NK-92 treated with Interleukin-12 subunit alpha and Interleukin-12 subunit beta, amount 100 ng/mL, for 24 hours (cell line): ENCODE results near the gene TRMT11.
"Not testable (repeated sequence)": the region's sequence is repeated elsewhere in the genome, so short reads cannot be mapped to it uniquely, and the experiment has no call there.

Experiments used
- DNase-seq: peaks from one replicate; lab custom pipeline; 2025; lab: John Stamatoyannopoulos, UW

TRMT11 gene

DNA sequence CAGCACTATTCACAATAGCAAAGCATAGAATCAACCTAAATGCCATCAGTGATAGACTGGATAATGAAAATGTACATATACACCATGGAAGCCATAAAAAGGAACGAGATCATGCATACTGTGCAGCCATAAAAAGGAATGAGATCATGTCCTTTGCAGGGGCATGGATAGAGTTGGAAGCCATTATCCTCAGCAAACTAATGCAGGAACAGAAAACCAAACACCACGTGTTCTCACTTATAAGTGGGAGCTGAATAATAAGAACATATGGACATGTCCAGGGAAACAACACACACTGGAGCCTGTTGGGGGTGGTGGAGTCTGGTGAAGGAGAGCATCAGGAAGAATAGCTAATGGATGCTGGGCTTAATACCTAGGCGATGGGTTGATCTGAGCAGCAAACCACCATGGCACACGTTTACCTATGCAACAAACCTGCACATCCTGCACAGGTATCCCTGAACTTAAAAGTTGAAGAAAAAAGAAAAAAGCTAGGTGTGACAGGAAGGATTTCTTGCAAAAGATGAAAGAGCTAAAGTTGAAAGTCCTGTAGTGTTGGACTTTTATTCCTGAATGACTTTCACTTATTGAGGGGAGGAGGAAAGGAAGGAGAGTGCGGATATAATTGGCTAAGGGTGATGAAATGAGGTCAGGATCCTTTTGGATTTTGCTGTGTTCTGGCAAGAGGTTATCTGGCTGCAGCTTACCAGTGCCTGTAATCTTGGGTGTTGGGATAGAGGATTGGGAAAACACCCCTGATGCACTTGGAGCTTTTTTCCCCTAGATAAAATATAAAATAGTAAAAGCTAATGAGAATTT lies 8.5 kb downstream of the TRMT11 start:
- no peak for DNase-seq

DNA sequence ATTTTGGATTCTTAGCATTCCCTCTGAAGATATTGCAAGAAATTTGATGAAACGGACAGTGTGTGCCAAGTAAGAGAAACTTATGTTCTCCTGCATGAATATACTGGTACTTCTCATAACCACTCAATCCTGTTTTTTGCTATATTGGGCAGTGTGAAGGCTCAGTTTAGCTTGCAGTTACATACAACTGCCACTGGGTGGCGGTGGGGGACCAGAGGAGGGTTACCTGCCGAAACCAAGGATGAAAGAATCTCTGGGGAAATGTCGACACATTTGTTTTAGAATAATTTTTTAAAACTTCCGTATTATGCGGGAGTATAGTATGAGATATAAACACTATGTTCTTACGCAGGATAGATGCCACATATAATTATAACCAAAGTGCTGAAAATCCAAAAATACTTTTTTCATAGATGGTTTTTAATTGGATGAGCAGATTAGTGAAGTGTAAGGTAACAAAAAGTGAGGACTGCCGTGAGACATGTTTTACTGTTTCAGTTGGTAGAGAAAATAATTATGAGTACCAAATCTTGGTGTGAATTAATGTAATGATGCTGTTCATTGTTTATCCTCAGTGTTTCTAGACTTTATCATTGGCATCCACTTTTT lies 9.7 kb downstream of the TRMT11 start:
- DNase-seq, result peak; percentile 46

DNA sequence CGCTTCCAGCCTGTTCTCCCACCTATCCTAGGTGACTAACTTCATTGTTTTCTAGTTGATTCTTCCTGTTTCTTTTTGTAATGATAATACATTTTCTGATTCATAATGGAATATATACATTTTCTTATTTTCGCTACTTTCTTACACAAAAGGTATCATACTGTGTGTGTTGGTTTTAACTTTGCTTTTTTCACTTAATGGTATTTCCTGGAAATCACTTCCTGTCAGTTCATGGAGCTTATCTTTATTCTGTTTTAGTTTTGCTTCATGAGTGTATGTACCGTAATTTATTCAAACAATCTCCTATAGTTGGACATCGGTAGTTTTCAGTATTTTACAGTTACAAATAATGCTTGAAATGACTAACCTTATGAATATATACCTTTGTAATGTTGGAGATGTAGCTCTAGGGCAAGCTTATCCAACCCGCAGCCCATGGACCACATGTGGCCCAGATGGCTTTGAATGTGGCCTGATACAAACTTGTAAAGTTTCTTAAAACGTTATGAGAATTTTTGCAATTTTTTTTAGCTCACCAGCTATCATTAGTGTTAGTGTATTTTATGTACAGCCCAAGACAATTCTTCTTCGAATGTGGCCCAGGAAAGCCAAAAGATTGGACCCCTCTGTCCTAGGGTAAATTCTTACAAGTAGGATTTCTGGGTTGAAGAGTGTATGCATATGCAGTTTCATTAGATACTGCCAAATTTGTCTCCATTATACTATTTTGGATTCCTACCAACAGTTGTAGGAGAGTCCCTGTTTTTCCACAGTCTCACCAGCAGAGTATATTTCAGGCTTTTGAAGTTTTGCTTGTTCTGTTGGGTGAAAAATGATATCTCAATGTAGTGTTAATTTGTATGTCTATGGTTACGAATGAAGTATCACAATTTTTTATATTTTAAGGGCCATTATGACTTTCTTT lies 16.7 kb downstream of the TRMT11 start:
- DNase-seq, result no peak

- DNase-seq, result no peak
These were observed 21.5 kb downstream of the TRMT11 start for GRCh38 chr6:126007800-126008199.

DNA sequence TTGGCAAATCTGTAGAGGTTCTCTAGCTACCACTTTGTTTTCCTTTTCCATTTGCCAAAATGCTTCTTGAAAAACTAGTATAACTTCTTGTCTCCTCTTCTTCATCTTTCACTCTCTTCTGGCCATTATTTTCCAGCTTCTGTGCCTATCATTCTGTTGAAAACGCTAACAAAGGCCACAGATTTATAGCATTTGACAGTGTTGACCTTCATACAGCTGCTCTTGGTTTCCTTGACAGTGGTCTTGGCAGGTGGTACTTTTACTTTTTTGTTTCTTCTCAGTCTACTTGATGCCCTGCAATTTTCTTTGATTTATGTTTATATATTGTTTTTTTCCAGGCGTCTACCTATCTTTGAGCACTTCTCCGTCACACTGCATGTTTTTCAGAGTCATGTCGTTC lies 23.7 kb downstream of the TRMT11 start:
- DNase-seq, result no peak

DNA sequence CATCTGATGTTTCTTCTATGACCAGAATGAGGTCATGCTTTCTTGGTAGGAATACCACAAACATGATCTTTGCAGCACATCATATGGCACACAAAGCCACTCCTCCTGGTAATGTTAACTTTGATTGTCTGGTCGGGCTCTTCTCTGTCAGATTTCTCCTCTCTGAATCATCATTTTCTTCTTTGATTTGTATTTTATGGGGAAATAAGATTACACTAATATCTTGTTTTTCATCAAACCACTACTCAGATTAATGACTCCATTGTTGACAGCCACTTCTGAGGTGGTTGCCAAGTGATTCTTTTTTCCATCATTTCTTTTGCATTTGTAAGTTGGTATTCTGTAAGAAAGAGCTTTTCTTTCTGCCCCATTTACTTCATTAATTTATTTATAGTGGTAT lies 29.5 kb downstream of the TRMT11 start:
- DNase-seq, result no peak

DNA sequence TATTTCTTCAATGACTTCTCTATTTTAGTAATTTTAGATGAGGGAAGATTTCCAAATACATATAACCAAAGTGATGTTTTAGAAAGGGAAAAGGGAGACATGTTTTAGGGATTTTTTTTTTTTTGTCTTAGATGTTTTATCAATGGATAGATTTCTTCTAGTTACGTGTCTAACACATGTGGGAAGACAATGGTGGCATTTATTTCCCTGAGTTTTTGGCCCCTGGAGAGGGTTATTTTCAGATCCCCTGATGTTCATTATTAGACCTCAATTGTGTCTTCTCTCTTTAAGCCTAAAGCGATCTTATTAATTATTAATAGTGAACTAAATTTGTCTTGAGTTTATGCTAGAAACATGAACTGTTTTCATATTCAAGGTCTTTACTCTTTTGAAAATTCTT lies 30.3 kb downstream of the TRMT11 start:
- DNase-seq, result no peak

- no peak for DNase-seq
These were observed 31.3 kb downstream of the TRMT11 start for GRCh38 chr6:126017668-126018067.

DNA sequence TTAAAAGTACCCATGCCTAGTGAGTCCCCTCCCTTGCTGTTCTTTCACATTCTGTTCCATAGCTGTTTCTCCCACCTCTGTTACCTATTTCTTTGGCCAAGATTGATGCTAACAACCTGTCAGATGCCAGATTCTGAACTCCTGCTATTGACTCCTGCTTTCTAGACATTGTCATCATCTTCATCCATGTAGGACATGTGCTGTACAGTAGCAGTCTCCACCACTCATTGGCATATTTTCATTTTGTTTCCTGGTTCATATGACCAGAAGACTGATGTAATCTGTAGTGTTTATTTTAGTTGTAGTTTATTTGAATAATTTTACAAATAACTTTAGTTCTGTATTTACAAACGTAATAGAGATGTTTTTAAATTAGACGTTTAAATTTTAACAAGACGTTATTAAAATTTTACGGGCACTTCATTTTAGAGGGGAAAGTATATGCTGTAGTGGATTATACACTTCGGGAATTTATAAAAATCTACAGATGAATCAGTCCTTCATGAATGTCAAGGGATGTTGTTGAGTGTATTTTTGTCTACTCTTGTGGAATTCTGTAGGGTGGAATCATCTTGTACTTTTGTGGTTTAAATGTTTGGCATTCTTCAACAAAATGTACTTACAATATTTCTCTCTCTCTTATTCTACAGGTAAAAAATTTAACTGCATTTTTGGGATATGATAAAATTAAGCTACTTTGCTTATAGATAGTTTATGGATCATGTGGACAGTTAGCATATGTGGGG lies 34.1 kb downstream of the TRMT11 start:
- DNase-seq, result no peak

DNA sequence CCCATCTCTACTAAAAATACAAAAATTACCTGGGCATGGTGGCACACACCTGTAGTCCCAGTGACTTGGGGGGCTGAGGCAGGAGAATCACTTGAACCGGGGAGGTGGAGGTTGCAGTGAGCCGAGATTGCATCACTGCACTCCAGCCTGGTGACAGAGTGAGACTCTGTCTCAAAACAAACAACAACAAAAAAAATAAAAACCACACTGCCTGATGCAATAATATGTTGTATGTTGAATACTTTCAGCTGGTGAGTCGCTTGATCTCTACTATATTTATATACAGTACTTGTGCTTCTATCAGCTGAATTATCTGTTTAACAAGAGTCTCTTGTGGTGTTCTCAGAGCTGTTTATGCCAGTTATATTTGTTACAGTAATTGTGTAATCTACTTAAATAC lies 37.1 kb downstream of the TRMT11 start:
- DNase-seq, result not testable (repeated sequence)

DNA sequence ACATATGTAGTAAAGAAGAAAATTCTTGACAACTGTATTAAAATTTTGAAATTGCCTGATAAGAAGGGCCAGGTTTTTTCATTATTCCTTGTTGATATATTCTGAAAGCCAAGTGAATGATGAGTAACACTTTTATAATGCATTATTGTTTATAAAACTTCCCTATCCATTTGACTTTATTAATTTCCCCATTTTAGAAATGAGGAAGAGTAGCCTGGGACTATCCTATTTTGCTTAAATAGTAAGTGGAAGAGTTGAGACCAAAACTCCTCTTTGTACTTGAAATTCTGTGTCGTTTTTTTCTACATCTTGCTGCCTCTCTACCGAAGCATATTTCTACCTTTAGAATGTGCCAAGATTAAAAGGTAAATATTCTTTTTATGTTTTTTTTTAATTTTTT lies 39.7 kb downstream of the TRMT11 start:
- no peak for DNase-seq

DNA sequence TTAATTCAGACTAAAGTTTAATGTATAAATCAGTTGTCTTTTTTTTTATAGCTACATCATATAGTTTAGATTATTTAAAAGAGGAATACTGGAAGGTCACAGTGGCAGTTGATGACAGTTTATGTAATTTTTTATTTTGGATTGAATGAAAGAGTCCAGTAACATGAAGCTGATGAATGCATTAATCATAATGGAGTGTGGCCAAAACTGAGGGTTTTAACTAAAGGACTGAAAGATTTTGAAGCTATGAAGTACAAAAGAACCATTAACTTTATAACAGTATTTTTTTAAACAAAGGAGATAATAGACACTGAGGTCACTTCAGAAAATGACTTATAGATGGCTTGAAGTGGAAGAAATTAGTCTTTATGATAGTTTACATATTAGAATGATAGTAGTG lies 41.3 kb downstream of the TRMT11 start:
- no peak for DNase-seq

DNA sequence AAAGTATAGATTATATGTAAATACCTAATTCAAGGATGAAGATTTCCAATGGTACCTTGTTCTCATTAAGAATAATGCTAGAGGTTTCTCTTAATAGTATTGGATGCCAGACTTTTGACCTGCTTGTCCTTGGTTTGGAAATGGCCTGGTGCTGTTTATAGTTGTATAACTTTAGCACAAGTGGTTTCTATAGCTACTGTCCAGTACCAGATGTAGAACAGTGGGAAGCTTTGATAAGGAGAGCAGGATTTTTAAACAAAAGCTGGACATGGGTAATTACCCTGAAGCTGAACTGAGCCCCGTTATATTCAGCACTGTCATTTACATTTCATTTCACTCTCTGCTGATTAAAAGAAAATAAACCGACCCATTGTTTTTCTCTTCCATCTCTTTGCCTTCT lies 43.7 kb downstream of the TRMT11 start:
- no peak for DNase-seq

DNA sequence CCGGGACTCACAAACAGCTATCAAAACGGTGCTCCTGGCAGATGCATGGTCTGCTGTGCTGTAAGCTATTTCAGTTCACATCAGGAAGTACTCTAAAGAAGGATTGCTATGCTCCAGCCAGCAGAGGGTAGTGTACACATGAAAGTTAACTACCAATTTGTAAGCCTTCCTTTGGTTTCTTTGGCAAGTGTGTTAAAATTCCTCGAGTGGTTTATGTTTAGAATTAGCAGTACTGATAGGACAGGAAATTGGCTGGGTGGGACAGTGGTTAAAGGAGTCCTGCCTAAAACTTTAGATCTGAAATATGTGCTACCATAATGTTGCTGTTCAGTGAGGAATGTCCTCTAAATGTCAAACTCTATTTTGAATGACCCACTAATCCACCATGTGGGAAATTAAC lies 47.4 kb downstream of the TRMT11 start:
- DNase-seq, result peak; percentile 16

GRCh38 chr6:126034656-126035055 lies 48.3 kb downstream of the TRMT11 start:
- no peak for DNase-seq

DNA sequence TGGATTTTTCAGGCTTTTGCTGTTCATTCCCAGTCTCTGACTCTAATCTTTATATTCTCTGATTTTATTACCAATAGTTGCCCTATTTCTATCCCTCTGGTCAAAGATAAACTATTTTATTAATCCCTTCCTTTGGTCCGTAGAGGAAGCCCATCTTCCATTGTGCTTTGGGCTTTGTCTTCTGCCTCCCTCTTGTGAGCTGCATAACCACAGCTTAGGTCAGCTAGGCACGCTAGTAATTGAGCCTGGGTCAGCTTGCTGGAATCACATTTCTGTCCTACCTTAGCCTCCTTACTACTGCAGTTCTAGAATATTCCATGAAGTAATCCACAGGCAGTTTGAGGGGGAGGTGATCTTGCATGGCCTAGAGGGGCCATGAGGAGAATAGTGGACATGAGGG lies 49.4 kb downstream of the TRMT11 start:
- DNase-seq, result no peak

DNA sequence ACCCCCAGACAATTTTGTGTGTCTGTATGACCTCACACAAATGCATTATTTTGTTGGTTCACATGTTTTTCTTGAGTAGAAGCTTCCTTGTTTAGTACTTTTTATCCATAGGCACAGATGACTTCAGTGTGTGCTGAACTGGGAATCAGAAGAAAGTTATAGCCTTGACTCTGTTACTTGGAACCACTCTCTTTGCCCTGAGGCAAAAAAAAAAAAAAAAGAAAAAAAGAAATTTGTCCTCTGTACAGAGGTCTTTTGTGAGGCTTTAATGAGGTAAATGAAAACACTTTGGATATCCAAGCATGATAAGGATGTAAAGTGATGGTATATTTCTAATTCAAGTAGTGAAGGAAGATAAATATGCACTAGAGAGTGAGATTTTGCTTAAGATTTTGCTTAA lies 51.9 kb downstream of the TRMT11 start:
- DNase-seq, result no peak

DNA sequence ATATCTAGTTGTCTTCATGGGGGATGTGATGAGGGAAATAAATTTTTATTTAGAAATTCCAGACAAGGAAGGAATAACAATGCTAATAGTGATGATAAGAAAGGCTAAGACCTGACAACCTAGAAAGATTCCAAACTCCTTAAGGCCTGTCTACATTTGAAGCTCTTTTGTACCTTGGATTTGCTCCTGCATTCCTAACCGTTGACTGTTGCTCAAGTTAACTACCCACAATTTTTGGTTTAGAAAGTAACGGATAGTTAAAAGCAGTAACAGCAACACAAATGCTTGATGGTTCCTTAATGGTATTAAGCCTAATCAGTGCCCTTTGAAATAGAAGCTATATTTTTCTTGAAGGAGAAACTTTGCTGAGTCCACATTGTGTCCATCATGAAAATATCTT lies 52.9 kb downstream of the TRMT11 start:
- no peak for DNase-seq

GRCh38 chr6:126040394-126040793 lies 54.1 kb downstream of the TRMT11 start:
- DNase-seq, result no peak

- DNase-seq, result peak; percentile 29
These were observed 54.5 kb downstream of the TRMT11 start for GRCh38 chr6:126040826-126041225.

DNA sequence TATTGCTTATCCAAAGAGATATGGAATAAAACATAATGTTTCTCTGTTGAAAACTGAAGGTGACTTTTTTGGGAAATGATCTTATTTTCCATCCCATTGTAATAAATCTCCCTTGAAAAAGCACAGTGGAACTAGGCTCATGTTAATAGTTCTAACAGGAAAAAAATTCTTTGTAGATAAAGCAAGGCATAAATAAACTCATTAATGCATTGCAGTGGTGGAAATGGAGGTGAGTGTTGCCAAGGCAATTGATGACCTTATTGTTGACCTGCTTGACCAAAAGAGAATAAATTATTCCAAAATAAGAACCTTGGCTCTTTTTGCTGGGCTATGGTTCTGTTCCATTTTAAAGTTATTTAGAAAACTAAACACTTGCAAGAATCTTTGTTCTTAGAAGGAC lies 55.2 kb downstream of the TRMT11 start:
- no peak for DNase-seq

- DNase-seq, result no peak
These were observed 55.7 kb downstream of the TRMT11 start for GRCh38 chr6:126042001-126042419.
